GM18873 (cell line): ENCODE measurements around the gene ACBD5.
A peak's percentile ranks its signal among the peaks of the same experiment; 100 is the strongest.
"Not testable (repeated sequence)": the region's sequence is repeated elsewhere in the genome, so short reads cannot be mapped to it uniquely, and the experiment has no call there.

Experiments
- ATAC-seq: cut with Tn5 transposase; IDR thresholded peaks from one replicate; pipeline ENCODE4 v1.9.1; 2021; ENCODE audit warnings: mild to moderate bottlenecking, moderate library complexity, moderate number of reproducible peaks; ENCODE audit not compliant: unreplicated experiment, low FRiP score

The ACBD5 gene, protein sequence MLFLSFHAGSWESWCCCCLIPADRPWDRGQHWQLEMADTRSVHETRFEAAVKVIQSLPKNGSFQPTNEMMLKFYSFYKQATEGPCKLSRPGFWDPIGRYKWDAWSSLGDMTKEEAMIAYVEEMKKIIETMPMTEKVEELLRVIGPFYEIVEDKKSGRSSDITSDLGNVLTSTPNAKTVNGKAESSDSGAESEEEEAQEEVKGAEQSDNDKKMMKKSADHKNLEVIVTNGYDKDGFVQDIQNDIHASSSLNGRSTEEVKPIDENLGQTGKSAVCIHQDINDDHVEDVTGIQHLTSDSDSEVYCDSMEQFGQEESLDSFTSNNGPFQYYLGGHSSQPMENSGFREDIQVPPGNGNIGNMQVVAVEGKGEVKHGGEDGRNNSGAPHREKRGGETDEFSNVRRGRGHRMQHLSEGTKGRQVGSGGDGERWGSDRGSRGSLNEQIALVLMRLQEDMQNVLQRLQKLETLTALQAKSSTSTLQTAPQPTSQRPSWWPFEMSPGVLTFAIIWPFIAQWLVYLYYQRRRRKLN

DNA sequence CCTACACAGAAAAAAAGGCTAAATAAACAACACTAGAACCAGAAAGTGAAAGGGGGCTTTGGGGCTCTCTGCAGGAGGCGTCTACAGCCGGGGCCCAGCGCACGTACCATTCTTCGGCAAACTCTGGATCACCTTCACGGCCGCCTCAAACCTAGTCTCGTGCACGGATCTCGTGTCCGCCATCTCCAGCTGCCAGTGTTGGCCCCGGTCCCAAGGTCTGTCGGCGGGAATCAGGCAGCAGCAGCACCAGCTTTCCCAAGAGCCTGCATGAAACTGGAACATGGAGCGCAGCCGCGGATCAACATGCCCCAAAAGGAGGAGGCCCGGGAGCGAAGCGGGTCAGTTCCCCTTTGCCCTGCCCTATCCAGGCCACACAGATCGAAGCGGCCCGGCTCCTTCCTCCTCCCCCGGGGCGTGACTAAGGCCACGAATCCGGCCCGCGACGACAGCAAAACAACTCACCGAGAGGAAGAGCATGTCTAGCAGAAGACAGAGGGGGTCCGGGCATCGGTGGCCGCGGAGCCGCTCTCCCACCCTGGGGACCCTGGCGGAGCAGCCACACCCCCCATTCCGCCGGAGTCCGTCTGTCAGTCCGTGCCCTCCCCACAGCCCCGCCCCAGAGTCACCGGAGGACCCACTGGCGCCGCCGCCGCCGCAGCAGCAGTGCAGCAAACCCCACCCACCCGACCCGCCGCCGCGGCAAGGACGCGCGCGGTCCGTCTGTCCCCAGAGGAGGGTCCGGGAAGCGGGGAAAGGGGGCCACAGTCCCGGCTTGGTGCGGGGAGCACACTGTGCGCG, at the start of gene ACBD5:
TSS of gene ACBD5 (minus strand) at position 586 of the 798 bp plus-strand sequence. CDS start at position 477, 109 bp downstream.
- peak; percentile 39 for ATAC-seq

DNA sequence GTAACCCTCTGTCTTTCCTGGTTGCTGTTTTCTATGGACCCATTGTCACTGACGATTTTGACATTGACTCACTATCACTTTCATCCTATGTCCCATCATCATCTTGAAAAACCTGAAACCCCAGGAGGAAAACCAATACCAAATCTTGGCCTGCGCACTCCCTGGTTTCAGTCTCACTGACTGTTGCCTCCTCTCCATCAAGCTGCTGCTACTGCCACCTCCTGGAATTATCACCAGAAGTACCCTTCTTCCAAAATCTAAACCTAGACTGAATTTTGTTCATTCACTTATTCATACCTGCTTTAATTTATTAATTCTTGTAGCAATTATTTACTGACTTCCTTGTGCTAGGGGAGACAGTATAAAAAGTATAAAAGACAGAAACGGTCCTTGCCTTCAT, 44.5 kb upstream of the ACBD5 start:
- no peak for ATAC-seq

DNA sequence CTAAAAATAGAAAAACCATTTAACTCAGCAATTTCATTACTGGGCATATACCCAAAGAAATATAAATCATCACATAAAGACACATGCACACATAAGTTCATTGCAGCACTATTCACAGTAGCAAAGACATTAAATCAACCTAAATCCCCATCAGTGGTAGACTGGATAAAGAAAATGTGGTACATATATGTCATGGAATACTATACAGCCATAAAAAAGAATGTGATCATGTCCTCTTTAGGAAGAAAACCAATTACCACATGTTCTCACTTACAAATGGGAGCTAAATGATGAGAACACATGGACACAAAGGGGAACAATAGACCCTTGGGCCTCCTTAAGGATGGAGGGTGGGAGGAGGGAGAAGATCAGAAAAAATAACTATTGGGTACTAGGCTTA, 36.0 kb upstream of the ACBD5 start:
- ATAC-seq = no peak

DNA sequence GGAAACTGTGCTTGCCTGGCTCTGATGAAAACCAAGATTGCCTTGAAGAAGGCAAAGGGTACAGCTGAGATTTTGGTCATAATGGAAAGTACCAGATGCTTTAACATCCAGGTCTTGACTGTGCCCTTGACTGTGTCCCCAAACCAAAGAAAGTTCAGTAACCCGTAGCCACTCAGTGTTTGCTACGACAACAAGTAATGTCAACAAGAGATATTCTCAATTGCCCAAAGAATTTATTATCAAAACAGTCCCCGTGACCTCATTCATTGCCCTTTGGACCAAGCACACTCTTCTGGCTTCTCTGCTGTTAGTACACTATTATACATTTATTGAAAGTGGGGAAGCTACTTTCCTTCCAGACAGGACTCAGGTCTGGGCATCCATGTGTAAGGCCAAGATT, 25.4 kb upstream of the ACBD5 start:
- not testable (repeated sequence) for ATAC-seq

DNA sequence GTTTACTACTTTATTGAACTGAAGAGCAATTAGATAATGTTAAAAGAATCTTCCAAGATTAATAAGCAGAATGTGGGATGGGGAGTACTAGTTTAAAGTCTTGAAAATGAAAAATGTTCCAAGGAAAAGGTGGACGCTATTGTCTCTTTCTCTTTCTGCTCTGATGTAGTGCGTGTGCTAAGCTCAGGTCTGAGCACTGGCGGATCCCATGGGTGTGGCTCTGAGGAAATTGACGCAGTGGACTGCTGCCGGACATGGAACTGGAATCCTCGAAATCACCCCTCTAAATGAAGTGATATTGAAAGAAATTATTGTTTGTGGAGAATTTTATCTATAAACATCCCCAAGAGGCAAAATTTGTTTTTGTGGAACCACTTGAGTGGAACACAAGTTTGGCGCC, 22.2 kb upstream of the ACBD5 start:
- ATAC-seq = not testable (repeated sequence)

DNA sequence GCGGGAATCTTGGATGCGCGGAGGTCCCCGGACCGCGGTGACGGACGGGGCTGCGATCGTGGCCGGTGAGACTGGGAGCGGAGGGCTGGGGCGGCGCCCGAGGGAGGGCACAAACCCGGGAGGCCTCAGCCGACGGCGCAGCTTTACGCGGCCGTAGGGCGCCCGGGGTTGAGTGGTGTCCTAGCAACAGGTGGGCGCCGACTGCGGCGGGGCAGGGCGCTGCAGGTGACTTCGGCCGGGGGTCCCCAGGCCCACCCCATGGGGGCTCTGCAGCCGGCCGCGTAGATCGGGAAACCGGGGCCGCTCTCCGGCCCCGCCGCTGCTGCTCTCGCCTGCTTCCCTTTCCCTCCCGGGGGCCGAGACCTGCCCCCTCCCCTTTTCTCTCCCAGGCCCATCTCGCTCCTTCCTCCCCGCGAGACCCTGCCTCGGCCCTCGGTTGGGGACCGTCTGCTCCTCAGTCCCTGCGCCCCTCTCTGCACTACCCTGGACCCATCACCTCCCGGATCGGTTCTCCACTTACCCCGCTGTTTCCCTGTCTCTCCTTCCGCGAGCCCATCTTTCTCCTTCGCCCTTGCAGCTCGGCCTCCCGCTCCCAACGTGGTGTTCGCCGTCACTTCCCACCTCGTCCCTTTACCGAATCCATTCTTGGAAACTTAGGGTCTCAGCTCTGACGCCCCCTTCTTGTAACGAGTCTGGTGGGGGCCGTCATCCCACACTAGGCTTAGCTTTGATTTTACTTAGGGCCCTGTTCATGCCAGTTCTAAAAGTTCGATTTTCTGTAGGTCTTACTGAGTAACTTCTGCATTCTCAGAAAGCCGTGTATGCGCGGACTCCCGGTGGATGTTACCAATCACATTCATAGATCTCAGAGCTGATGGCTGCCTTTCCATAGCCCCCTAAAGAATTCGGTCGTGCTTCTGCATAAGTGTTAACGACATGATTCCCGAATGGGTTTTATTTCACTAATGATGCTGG, 18.5 kb upstream of the ACBD5 start:
- no peak for ATAC-seq

DNA sequence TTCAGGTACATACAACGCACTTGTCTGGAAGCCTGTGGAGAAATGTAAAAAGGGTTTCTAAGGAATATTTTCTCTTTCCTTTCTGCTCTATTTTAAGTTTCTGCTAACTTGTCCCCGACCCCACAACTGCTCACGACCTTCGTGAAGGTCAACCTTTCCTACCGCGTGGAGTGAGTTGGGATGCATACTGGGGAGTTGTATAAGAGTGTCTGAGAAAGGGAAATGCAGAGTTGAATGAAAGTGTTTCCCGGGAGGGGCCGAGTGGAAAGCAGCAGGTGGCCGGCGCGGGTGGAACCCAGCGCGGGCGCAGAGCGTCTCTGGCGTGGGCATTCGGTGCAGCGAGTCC, 17.9 kb upstream of the ACBD5 start:
- ATAC-seq = no peak

DNA sequence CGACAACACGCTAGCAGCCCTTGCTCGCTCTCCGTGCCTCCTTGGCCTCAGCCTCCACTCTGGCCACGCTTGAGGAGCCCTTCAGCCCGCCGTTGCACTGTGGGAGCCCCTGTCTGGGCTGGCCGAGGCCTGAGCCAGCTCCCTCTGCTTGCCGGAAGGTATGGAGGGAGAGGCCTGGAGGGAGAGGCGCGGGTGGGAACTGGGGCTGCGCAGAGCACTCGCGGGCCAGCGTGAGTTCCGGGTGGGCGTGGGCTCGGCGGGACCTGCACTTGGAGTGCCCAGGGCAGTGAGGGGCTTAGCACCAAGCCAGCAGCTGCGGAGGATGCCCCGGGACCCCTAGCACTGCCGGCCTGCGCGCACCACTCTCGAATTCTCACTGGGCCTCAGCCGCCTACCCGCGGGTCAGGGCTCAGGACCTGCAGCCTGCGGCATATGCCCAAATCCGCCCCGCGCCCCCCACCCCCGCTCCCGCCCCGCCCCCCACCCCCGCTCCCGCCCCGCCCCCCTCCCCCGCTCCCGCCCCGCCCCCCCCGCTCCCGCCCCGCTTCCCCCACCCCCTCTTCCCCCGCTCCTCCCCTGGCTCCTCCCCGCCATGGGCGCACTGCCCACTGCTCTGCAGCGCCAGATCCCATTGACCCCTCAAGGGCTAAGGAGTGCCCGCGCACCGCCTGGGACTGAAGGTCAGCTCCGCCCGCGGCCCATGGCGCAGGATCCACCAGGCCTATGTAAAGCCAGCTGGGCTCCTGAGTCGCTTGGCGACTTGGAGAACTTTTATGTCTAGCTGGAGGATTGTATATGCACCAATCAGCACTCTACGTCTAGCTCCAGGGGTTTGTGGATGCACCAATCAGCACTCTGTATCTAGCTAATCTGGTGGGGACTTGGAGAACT, 15.9 kb upstream of the ACBD5 start:
- ATAC-seq = no peak

DNA sequence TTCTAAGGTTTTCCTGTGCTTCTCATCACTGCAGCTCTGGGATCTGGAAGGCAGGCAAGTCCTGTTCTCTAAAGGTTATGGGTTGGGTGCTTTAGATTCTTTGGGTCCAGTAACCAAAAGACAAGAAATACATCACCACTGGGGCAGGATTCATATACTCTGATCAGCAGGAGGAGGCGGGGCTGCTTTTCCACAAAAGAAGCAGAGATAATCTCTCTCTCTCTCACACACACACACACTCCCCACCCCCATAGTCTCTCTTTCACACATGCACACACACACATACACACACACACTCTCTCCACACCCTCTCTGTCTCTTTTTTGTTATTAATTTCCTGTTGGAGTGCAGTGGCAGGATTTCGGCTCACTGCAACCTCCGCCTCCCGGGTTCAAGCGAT, 13.0 kb upstream of the ACBD5 start:
- ATAC-seq = no peak

DNA sequence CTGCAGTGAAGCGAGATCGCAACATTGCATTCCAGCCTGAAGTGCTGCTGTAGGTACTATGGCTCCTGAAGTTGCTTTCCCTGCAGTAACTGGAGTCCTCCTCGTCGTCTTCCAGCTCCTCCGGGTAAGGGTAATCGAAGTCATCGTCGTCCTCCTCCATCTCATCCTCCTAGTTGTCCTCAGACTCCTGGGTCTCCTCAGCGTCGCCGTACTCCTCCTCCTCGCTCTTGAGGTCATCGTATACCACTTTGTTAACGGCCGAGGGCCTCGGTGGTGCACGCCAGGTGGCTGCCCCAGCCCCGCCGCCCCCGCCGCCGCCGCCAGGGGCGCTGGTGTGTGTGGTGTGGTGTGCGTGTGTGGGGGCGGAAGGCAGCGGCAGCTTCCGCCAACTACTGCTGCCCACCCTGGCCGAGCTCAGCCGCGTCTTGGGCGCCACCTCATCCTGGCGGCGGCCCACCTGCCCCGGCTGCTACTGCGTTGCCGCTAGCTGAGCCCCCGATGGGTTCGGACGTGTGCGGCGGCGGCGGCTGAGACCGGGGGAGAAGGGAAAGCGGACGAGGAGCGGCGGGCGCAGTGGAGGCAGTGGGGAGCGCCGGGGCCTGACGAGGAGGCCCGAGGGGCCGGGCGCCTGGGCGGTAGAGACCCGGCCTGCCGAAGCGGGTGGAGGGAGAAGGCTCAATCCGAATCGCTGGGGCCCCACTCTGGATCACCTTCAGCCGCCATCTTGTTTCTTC, 11.8 kb upstream of the ACBD5 start:
- ATAC-seq = peak; percentile 88

DNA sequence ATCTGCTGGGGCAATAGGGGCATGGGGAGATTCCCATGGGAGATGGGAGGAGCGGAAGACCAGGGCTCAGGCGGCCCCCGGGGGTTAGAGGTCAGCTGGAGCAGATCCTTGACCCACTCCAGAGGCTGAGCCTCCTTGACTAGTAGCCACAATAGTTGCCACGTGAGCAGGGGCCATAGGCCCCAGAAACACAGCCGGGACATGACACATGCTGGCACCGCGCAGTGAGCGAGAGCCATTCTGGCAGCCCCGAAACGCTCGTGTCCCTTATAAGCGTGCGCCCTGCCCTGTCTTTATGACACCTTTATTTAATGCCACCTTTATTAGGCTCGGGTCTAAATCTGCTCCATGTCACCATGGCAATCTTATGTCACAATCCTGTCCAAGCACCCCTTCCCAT, 11.0 kb upstream of the ACBD5 start:
- ATAC-seq = no peak

DNA sequence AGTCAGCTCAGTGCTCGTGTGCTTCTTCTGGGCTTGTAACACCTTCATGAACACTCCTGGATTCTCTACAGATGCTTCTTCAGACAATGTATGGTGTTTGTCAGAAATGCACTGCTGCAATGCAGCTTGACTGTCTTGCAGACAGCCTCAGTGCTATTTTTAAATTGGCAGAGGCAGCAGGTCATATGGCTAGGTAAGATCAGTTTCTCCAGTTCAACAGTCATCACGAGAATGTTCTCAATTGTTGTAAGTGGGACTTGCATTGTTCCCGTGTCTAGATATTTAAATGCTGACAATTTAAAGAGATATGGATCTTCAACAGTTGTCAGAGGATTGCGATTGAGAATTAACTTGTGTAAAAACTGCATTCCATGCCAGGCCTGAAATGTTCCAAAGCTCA, 7.6 kb upstream of the ACBD5 start:
- no peak for ATAC-seq

DNA sequence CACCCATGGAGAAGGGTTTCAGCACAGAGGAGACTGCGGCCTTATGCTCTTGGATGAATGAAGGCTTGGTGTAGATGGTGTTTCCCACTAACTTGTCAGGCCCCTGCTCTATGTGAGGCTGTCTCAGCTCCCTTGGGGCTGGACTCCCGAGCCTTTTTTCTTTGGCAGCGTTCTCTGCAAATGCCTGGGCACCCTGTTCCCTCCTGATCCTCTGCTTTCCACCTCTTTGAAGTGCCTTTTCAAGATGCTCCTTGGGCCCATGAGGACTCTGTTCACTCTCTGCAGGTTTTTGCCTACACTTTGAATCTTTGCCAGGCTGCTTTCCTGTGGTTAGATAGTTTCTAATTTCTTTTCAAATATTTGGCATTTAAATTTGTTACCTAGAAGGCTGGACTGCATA, 6.8 kb upstream of the ACBD5 start:
- ATAC-seq = no peak

DNA sequence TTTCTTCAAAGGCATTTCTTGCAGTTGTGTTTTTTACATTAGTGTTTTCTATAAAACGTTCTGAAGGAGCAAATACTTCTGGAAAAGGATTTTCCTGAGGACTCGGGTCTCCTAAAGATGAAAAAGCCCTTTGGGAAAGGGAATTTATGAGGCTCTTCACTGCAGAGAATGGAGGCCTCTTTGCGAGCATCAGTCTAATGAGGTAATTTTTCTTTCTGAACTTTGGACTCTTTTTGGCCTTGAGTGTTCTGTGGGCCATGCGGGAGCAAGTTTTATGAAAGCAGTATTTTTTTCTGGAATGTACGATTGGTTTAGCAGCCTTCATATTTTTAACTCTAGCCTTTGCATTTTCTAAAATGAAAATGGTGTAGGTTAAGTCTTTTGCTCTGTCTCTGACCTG, 6.4 kb upstream of the ACBD5 start:
- ATAC-seq = no peak

DNA sequence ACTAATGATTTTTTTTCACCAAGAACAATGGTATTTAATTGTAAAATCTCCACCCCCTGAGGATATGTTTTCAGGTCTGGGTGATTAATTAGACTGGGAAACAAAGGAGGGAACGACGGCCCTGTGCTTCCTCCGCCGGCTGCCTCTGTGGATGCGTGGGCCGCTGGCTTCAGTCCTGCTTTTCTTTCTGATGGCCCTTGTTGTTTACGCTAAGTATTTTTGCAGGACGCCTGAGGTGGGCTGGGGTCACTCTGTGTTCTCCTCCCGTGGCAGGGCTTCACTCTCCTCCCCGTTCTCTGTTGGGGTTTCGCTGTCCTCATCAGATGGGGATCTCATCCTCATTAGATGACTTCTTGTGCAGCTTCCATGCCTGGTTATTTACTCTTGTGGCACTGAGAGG, 5.2 kb upstream of the ACBD5 start:
- ATAC-seq = no peak

DNA sequence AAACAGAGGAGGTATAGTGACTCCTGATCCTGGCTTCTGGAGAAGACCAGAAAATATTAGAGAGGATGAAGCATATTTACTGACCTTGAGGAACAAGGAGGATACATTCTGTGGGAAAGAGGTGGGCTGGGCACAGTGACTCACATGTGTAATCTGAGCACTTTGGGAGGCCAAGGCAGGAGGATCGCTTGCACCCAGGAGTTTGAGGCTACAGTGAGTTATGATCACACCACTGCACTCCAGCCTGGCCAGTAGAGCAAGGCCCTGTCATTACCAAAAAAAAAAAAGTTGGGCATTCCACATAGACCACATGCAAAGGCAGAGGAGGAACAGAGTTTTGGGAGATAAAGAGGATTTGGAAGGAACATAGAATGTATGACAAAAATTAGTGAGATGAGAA, 4.4 kb upstream of the ACBD5 start:
- no peak for ATAC-seq

DNA sequence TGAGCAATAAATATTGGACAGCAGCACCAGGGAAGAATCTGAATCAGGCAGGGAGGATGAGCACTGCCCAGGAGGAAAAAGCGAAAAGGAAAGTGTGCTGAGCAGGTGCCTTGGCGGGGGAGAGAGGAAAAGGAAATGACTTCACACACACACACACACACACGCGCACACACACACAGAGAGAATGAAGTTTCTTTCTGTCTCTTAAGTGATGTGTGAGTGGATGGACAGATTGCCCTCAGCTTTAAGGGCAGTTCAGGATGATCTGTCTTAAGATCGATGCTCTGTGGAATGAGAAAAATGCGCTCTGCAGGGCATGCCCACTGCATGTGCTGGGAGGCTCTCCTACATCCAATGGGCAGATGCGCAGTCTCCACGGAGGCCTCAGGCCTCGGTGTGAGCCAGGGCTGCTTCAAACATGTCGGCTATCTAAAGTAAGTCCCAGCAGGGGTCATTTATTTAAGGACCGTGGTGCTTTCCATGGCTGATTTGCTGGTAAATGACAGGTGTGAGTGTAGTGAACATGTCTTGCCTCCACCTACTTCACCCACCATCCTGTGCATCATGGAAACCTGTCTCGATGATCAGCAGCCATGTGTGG, 2.5 kb upstream of the ACBD5 start:
- ATAC-seq = no peak

DNA sequence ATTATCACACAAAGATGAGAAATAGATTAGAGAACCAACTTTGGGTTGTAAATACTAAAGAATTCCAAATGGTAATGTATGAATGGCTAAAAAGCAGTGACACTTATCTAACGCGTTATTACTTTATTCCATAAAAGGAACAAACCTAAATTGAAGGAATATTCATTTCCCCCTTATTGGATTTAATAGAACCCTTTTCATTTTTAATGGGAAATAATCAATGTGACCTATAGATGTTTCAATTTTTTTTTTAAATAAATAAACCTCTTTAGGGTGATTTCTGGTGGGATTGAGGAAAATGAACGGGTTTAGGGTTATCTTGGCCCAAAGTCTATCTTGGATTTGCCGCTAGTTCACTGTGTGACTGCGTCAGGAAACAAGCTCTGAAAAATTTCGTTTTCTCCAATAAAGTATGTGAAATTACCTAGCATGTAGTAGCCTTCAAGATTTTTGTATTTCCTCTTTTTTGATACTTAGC, 1.9 kb upstream of the ACBD5 start:
- ATAC-seq = no peak
